Measurements from ENCODE around the gene PSMD2. TPM values are rescaled to one million over a fixed set of nuclear protein-coding genes. Genes with fewer than 3 reads are reported as not detected.
A peak's percentile ranks its signal among the peaks of the same experiment; 100 is the strongest.
"Not testable (repeated sequence)": the region's sequence is repeated elsewhere in the genome, so short reads cannot be mapped to it uniquely, and the experiment has no call there.

The PSMD2 gene
- total RNA-seq, 4 donors from 2014 or later = 63.6 to 234 (median 195) TPM

DNA sequence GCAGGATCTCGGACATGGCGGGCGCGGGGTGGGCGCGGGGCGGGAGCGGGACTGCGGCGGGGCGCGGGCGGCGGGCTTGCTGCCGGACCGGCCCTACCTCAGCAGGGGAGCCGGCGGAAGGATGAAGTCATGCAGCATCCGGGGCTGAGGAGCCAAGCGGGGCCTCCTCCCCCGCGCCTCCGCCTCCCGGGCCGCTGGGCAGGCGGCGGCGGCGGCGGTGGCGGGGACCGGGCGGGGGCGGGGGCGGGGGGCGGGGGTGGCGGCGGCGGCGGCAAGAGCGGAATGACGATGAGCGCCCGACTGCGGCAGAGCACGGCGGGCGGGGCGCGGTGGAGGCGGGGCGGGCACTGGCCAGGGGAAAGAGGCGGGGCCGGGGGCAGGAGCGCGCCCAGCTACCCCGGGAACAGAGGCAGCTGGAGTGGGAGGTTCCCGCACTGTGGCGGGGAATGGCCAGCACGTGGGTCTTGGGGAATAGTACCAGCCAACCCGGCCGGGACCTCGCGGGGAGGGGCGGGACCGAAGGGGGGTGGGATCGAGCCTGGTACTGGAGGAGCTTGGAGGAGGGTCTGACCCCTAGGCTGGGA lies 37.7 kb upstream of the PSMD2 start, which contains the start of gene CAMK2N2:
CAMK2N2 (minus strand) TSS at position 284 of the 584 bp plus-strand sequence; CDS start at position 16, 268 bp downstream.
- H3K4me3 ChIP-seq = peak within 1 kb of the TSS; percentile 15 to 56 (median 30)
- 2% methylated on average over 8 of the region's 67 CpGs; no CpG with 5 or more reads in 1 of the 2 donors for WGBS, 2 donors (ENCODE audit: low coverage in 1 of 2)
- no peak within 1 kb of the TSS for H3K27ac ChIP-seq
- H3K36me3 ChIP-seq = no peaks in the 10 kb centered on the region
- H3K9me3 ChIP-seq = no peaks in the 10 kb centered on the region
- in situ Hi-C loops (cut with MboI; ENCODE audit: low pct_ligation_motif_present in 1 of 4, low pct_unique_long_range_greater_than_20kb in 1 of 4, low sequenced_read_pairs in 3 of 4) (loop anchor here in 1 of 4 donors (25.0 kb wide), 1 partner anchor 374 kb away; the partner anchor contains the start of gene PARL), intact Hi-C loops (cut with DNase I; ENCODE audit: low total_unique reads) (no loop called here)
- H3K27me3 ChIP-seq = peaks cover 80% of the 10 kb centered on the region
- peak; percentile 50 for DNase-seq
- TF ChIP-seq EP300 (IDR thresholded peaks at IDR 0.05; ENCODE audit: low read depth) = no peak
- TF ChIP-seq, protein P1, sequence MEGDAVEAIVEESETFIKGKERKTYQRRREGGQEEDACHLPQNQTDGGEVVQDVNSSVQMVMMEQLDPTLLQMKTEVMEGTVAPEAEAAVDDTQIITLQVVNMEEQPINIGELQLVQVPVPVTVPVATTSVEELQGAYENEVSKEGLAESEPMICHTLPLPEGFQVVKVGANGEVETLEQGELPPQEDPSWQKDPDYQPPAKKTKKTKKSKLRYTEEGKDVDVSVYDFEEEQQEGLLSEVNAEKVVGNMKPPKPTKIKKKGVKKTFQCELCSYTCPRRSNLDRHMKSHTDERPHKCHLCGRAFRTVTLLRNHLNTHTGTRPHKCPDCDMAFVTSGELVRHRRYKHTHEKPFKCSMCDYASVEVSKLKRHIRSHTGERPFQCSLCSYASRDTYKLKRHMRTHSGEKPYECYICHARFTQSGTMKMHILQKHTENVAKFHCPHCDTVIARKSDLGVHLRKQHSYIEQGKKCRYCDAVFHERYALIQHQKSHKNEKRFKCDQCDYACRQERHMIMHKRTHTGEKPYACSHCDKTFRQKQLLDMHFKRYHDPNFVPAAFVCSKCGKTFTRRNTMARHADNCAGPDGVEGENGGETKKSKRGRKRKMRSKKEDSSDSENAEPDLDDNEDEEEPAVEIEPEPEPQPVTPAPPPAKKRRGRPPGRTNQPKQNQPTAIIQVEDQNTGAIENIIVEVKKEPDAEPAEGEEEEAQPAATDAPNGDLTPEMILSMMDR (IDR thresholded peaks at IDR 0.05) = no peak
- no peak for TF ChIP-seq POLR2AphosphoS5 (IDR thresholded peaks at IDR 0.05)
- TF ChIP-seq POLR2A (IDR thresholded peaks at IDR 0.05) = no peak
- H3K4me1 ChIP-seq = peaks cover 9 to 30% (median 28%) of the 10 kb centered on the region in 4 donors

DNA sequence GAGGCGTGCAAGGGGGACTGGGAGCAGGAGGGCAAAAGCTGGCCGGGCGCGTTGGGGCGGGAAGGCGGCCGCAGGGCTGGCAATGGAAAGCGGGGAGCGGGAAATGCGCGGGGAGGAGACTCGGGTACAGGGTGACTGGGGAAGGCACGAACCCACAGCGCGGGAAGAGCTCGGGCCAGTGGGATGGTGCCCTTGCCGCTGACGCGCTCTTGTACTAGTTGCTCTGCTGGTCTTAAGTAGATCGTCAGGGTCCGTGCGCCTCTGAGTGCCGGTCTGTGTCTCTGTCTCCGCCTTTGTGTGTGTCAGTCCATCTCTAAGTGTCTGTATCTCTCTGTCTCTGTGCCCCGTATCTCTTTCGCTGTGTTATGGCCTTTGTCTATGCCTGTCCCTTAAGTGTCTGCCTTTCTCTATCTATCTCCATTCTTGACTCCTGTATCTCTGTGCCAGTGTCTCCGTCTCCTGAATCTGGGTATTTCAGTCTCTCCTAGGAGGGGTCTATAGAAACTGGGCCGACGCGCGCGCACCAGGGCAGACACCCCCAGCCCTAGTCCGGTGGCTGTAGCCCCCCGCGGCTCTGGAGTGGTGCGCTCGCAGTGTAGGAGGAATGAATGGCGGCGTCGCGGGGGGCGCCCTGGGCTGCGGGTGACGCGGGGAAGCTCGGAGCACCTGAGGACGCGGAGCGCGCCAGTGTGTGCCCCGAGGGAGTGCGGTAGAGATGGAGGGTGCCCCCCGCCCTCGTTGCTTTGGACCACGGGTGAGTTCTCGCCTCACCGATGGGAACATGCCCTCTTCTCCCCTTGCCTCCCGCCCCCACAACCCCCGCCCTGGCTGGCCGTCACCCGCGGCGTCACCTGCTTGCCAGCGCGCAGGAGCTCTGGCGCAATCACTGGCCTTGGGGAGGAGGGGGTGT lies 36.9 kb upstream of the PSMD2 start:
- H3K4me1 ChIP-seq = peaks cover 9 to 30% (median 28%) of the 10 kb centered on the region in 4 donors
- H3K4me3 ChIP-seq = peak overlapping the region; percentile 15 to 56 (median 30)
- H3K27ac ChIP-seq = no peak overlapping the region
- no peaks in the 10 kb centered on the region for H3K9me3 ChIP-seq
- intact Hi-C loops (cut with DNase I; ENCODE audit: low total_unique reads) = no loop called here
- in situ Hi-C loops (cut with MboI; ENCODE audit: low pct_ligation_motif_present in 1 of 4, low pct_unique_long_range_greater_than_20kb in 1 of 4, low sequenced_read_pairs in 3 of 4) = loop anchor here in 1 of 4 donors (25.0 kb wide), 1 partner anchor 375 kb away; the partner anchor contains the start of gene PARL
- 3 to 4% methylated on average over 11 to 57 of the region's 66 CpGs for WGBS, 2 donors (ENCODE audit: low coverage in 1 of 2)
- DNase-seq = no peak
- TF ChIP-seq, protein P1 (IDR thresholded peaks at IDR 0.05) = no peak
- TF ChIP-seq EP300 (IDR thresholded peaks at IDR 0.05; ENCODE audit: low read depth) (no peak), POLR2AphosphoS5 (IDR thresholded peaks at IDR 0.05) (no peak), POLR2A (IDR thresholded peaks at IDR 0.05) (no peak)
- no peaks in the 10 kb centered on the region for H3K36me3 ChIP-seq
- peaks cover 81% of the 10 kb centered on the region for H3K27me3 ChIP-seq

DNA sequence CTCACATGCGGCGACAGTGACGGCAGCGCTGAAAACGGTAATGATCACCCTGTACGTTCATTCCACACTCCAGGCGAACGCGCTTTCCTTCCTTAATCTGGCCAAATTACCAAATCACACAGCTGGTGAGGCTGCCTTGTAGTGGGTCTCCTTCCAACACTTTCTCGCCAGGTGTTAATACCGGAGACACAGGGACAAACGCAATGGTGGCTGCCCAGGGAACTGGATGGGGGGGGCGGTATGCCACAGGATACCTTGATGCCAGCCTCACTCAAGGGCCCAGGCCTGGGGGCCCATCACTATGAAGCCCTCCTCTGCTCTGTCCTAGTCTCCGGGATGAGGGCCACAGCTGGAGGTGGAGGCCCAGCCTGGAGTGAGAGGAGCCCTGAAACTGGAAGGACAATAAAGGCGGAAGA lies 36.3 kb upstream of the PSMD2 start:
- H3K9me3 ChIP-seq = no peaks in the 10 kb centered on the region
- no peak for TF ChIP-seq POLR2A (IDR thresholded peaks at IDR 0.05)
- H3K4me1 ChIP-seq = peaks cover 9 to 30% (median 28%) of the 10 kb centered on the region in 4 donors
- H3K27ac ChIP-seq = no peak overlapping the region
- in situ Hi-C loops (cut with MboI; ENCODE audit: low pct_ligation_motif_present in 1 of 4, low pct_unique_long_range_greater_than_20kb in 1 of 4, low sequenced_read_pairs in 3 of 4) (loop anchor here in 1 of 4 donors (25.0 kb wide), 1 partner anchor 375 kb away; the partner anchor contains the start of gene PARL), intact Hi-C loops (cut with DNase I; ENCODE audit: low total_unique reads) (no loop called here)
- H3K4me3 ChIP-seq = no peak overlapping the region
- 20% methylated on average over 15 of the region's 15 CpGs; no CpG with 5 or more reads in 1 of the 2 donors for WGBS, 2 donors (ENCODE audit: low coverage in 1 of 2)
- no peaks in the 10 kb centered on the region for H3K36me3 ChIP-seq
- peaks cover 88% of the 10 kb centered on the region for H3K27me3 ChIP-seq
- no peak for DNase-seq

DNA sequence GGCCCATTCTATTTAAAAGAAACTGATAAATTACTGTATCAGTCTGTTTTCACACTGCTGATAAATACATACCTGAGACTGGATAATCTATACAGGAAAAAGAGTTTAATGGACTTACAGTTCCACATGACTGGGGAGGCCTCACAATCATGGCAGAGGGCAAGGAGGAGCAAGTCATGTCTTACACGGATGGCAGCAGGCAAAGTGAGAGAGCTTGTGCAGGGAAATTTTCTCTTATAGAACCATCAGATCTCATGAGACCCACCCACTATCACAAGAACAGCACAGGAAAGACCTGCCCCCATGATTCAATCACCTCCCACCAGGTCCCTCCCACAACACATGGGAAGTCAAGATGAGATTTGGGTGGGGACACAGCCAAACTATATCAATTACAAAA lies 31.8 kb upstream of the PSMD2 start:
- H3K9me3 ChIP-seq; H3K4me1 ChIP-seq; H3K4me3 ChIP-seq; intact Hi-C loops (cut with DNase I; ENCODE audit: low total_unique reads); H3K27ac ChIP-seq; H3K36me3 ChIP-seq; DNase-seq: not testable (repeated sequence)
- in situ Hi-C loops (cut with MboI; ENCODE audit: low pct_ligation_motif_present in 1 of 4, low pct_unique_long_range_greater_than_20kb in 1 of 4, low sequenced_read_pairs in 3 of 4) = loop anchor here in 1 of 4 donors (25.0 kb wide), 1 partner anchor 380 kb away; the partner anchor contains the start of gene PARL
- peaks cover 72% of the 10 kb centered on the region for H3K27me3 ChIP-seq
- WGBS, 2 donors (ENCODE audit: low coverage in 1 of 2) = 81% methylated on average over 1 of the region's 1 CpG; no CpG with 5 or more reads in 1 of the 2 donors

DNA sequence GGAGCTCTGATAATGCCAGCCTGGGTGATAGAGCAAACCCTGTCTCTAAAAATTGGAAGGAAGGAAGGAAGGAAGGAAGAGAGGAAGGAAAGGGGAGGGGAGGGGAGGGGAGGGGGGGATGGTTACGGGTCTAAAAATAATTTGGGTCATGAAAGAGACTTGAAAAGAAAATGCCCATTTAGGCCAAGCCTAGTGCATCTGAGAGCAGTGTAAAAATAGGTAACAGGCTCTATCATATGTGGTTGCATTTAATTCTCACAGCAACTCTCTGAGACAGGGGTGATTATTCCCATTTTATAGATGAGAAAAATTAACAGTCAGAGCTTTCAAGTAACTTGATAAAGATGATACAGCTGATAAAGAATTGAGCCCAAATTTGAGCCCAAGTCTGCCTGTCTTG lies 26.8 kb upstream of the PSMD2 start:
- H3K36me3 ChIP-seq = no peaks in the 10 kb centered on the region
- WGBS, 2 donors (ENCODE audit: low coverage in 1 of 2) = 38 to 48% methylated on average over 1 of the region's 1 CpG
- intact Hi-C loops (cut with DNase I; ENCODE audit: low total_unique reads) (no loop called here), in situ Hi-C loops (cut with MboI; ENCODE audit: low pct_ligation_motif_present in 1 of 4, low pct_unique_long_range_greater_than_20kb in 1 of 4, low sequenced_read_pairs in 3 of 4) (loop anchor here in 1 of 4 donors (25.0 kb wide), 1 partner anchor 385 kb away; the partner anchor contains the start of gene PARL)
- peaks cover 74% of the 10 kb centered on the region for H3K27me3 ChIP-seq
- H3K4me3 ChIP-seq = no peak overlapping the region
- H3K4me1 ChIP-seq = no peaks in the 10 kb centered on the region
- TF ChIP-seq POLR2AphosphoS5 (IDR thresholded peaks at IDR 0.05) = no peak
- TF ChIP-seq, protein P1 (IDR thresholded peaks at IDR 0.05) = no peak
- TF ChIP-seq EP300 (IDR thresholded peaks at IDR 0.05; ENCODE audit: low read depth) = no peak
- no peak for TF ChIP-seq POLR2A (IDR thresholded peaks at IDR 0.05)
- no peaks in the 10 kb centered on the region for H3K9me3 ChIP-seq
- DNase-seq = no peak
- no peak overlapping the region for H3K27ac ChIP-seq

Data from transverse colon (tissue), 4 donors.